ENCODE results near the gene REEP1. TPM values are rescaled to one million over a fixed set of nuclear protein-coding genes. Genes with fewer than 3 reads are reported as not detected.
"Not testable (repeated sequence)": the region's sequence is repeated elsewhere in the genome, so short reads cannot be mapped to it uniquely, and the experiment has no call there.

The REEP1 gene
- total RNA-seq, 1 donor from 2014 or later = 4.9 TPM

- peak; percentile 78 for DNase-seq
Observed at GRCh38 chr2:86221066-86221684, 116.3 kb downstream of the REEP1 start.

GRCh38 chr2:86219896-86220295 is 117.5 kb downstream of the REEP1 start:
- no peak for DNase-seq

GRCh38 chr2:86218124-86218523 is 119.3 kb downstream of the REEP1 start:
- DNase-seq = no peak

- DNase-seq = no peak
Observed at GRCh38 chr2:86216575-86217555, 120.6 kb downstream of the REEP1 start.

- no peak for DNase-seq
Observed at GRCh38 chr2:86214503-86214832, 123.0 kb downstream of the REEP1 start.

- DNase-seq = peak; percentile 27
Observed at GRCh38 chr2:86213699-86214502, 123.5 kb downstream of the REEP1 start.

- no peak for DNase-seq
Observed at GRCh38 chr2:86213056-86213455, 124.4 kb downstream of the REEP1 start.

GRCh38 chr2:86211796-86212188 is 125.6 kb downstream of the REEP1 start:
- no peak for DNase-seq

- no peak for DNase-seq
Observed at GRCh38 chr2:86211033-86211795, 126.2 kb downstream of the REEP1 start.

GRCh38 chr2:86204458-86204857 is 133.0 kb downstream of the REEP1 start:
- DNase-seq = no peak

- DNase-seq = no peak
Observed at GRCh38 chr2:86203614-86204013, 133.8 kb downstream of the REEP1 start.

GRCh38 chr2:86202702-86203101 is 134.7 kb downstream of the REEP1 start:
- DNase-seq = no peak

GRCh38 chr2:86202336-86202692 is 135.1 kb downstream of the REEP1 start:
- no peak for DNase-seq

GRCh38 chr2:86201671-86202335 is 135.6 kb downstream of the REEP1 start:
- peak; percentile 57 for DNase-seq

- DNase-seq = not testable (repeated sequence)
Observed at GRCh38 chr2:86200564-86200963, 136.9 kb downstream of the REEP1 start.

- DNase-seq = no peak
Observed at GRCh38 chr2:86199834-86200177, 137.6 kb downstream of the REEP1 start.

GRCh38 chr2:86195808-86196387 is 141.5 kb downstream of the REEP1 start:
- no peak for DNase-seq

- peak; percentile 98 for DNase-seq
Observed at GRCh38 chr2:86195055-86195807, 142.2 kb downstream of the REEP1 start, which contains the start of gene IMMT. Gene IMMT (minus strand): TSS chr2:86195462. CDS start chr2:86195382, 80 bp downstream.

GRCh38 chr2:86194751-86195054 is 142.7 kb downstream of the REEP1 start:
- peak; percentile 98 for DNase-seq

GRCh38 chr2:86193901-86194567 is 143.4 kb downstream of the REEP1 start:
- peak; percentile 21 for DNase-seq

Measured in dermis blood vessel endothelial cell (primary cell).